HEK293 (cell line): Measurements from ENCODE around the gene GLMP.

Experiments
- YY1 ChIP-seq: fragments of 450-650 bp; formaldehyde crosslinking; IDR thresholded peaks from 2 replicates; pipeline ENCODE4 v1.5.1; 2018; ENCODE audit warnings: missing biosample characterization, missing genetic modification characterization
- ZBTB17 ChIP-seq: fragments of 450-650 bp; formaldehyde crosslinking; IDR thresholded peaks from 2 replicates; pipeline ENCODE4 v1.5.1; 2016; ENCODE audit warnings: missing biosample characterization, missing genetic modification characterization
- ZNF354C ChIP-seq: fragments of 450-650 bp; formaldehyde crosslinking; IDR thresholded peaks from 2 replicates; pipeline ENCODE4 v1.5.1; 2016; ENCODE audit warnings: missing biosample characterization, missing genetic modification characterization, low read depth, borderline replicate concordance
- ZNF792 ChIP-seq: fragments of 450-650 bp; formaldehyde crosslinking; IDR thresholded peaks from 2 replicates; pipeline ENCODE4 v1.5.1; 2016; ENCODE audit warnings: missing biosample characterization, missing genetic modification characterization
- TF ChIP-seq, protein P1 (sequence below): fragments of 450-650 bp; formaldehyde crosslinking; IDR thresholded peaks from 2 replicates; pipeline ENCODE4 v1.5.1; 2016; ENCODE audit warnings: missing biosample characterization, missing genetic modification characterization
- TF ChIP-seq, protein P2 (sequence below): fragments of 450-650 bp; formaldehyde crosslinking; IDR thresholded peaks from 2 replicates; pipeline ENCODE4 v1.5.1; 2016; ENCODE audit warnings: missing biosample characterization, missing genetic modification characterization

GRCh38 chr1:156259805-156260204 is 35.7 kb downstream of the GLMP start:
- TF ChIP-seq, protein P1, sequence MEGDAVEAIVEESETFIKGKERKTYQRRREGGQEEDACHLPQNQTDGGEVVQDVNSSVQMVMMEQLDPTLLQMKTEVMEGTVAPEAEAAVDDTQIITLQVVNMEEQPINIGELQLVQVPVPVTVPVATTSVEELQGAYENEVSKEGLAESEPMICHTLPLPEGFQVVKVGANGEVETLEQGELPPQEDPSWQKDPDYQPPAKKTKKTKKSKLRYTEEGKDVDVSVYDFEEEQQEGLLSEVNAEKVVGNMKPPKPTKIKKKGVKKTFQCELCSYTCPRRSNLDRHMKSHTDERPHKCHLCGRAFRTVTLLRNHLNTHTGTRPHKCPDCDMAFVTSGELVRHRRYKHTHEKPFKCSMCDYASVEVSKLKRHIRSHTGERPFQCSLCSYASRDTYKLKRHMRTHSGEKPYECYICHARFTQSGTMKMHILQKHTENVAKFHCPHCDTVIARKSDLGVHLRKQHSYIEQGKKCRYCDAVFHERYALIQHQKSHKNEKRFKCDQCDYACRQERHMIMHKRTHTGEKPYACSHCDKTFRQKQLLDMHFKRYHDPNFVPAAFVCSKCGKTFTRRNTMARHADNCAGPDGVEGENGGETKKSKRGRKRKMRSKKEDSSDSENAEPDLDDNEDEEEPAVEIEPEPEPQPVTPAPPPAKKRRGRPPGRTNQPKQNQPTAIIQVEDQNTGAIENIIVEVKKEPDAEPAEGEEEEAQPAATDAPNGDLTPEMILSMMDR (tag by site-specific recombination) = no peak
- TF ChIP-seq ZBTB17 (tag by site-specific recombination) = no peak
- TF ChIP-seq, protein P2, sequence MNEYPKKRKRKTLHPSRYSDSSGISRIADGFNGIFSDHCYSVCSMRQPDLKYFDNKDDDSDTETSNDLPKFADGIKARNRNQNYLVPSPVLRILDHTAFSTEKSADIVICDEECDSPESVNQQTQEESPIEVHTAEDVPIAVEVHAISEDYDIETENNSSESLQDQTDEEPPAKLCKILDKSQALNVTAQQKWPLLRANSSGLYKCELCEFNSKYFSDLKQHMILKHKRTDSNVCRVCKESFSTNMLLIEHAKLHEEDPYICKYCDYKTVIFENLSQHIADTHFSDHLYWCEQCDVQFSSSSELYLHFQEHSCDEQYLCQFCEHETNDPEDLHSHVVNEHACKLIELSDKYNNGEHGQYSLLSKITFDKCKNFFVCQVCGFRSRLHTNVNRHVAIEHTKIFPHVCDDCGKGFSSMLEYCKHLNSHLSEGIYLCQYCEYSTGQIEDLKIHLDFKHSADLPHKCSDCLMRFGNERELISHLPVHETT = no peak
- TF ChIP-seq ZNF792 (tag by site-specific recombination) = no peak
- TF ChIP-seq YY1 (tag by site-specific recombination) = no peak
- TF ChIP-seq ZNF354C (tag by site-specific recombination) = no peak
